A673 (cell line): ENCODE data around the gene ALG5. TPM values are rescaled to one million over a fixed set of nuclear protein-coding genes. Genes with fewer than 3 reads are reported as not detected.

Experiments
- BruUV-seq: library from RNA; stranded (reverse); fragments of 400-500 nt; replicated peaks from 2 replicates; lab custom pipeline; 2021; lab: Mats Ljungman, UMichigan
- CTCF ChIA-PET: fragments of 300-600 bp; sonication (Branson Sonifier 250); formaldehyde crosslinking; loops from one replicate; lab custom pipeline; 2022; ENCODE audit warnings: antibody characterized with exemption; lab: Charles Lee
- POLR2A ChIA-PET: fragments of 300-600 bp; sonication (Branson Sonifier 250); formaldehyde crosslinking; loops from one replicate; lab custom pipeline; 2022; ENCODE audit warnings: antibody characterized with exemption; ENCODE audit not compliant: low non-redundant PET; lab: Charles Lee
- DNase-seq: peaks from one replicate; pipeline ENCODE4 v3.0.0-alpha.2; 2015; ENCODE audit warnings: low spot score
- H3K27ac ChIP-seq: fragments of 200-600 bp; sonication (generic); 2 replicates; pipeline ENCODE4 v1.5.1; 2016; ENCODE audit warnings: mixed run types, low read depth, mild to moderate bottlenecking, mixed read lengths, antibody characterized with exemption, low read length; ENCODE audit not compliant: poor library complexity, severe bottlenecking
- H3K27me3 ChIP-seq: fragments of 200-600 bp; sonication (generic); replicated peaks from 2 replicates; pipeline ENCODE4 v1.6.1; 2017; ENCODE audit warnings: mixed run types, low read depth, mild to moderate bottlenecking, mixed read lengths, antibody characterized with exemption, low read length; ENCODE audit not compliant: insufficient read depth, poor library complexity
- H3K36me3 ChIP-seq: fragments of 200-600 bp; sonication (generic); 2 replicates; pipeline ENCODE4 v1.6.1; 2016; ENCODE audit warnings: mixed run types, mild to moderate bottlenecking, mixed read lengths, antibody characterized with exemption, low read length; ENCODE audit not compliant: insufficient read depth, poor library complexity, severe bottlenecking
- H3K4me1 ChIP-seq: fragments of 200-600 bp; sonication (generic); 2 replicates; pipeline ENCODE4 v1.6.1; 2017; ENCODE audit warnings: mixed run types, mild to moderate bottlenecking, mixed read lengths, antibody characterized with exemption, low read length; ENCODE audit not compliant: insufficient read depth, poor library complexity, severe bottlenecking
- H3K4me3 ChIP-seq: fragments of 200-600 bp; sonication (generic); 2 replicates; pipeline ENCODE4 v1.5.1; 2016; ENCODE audit warnings: low read depth, mixed run types, mild to moderate bottlenecking, mixed read lengths, low read length; ENCODE audit not compliant: poor library complexity, severe bottlenecking
- H3K9me3 ChIP-seq: fragments of 200-600 bp; sonication (generic); 2 replicates; pipeline ENCODE4 v1.6.1; 2016; ENCODE audit warnings: mixed run types, low read depth, mild to moderate bottlenecking, mixed read lengths, antibody characterized with exemption, low read length; ENCODE audit not compliant: poor library complexity, severe bottlenecking
- EZH2 ChIP-seq: fragments of 200-600 bp; sonication (generic); IDR thresholded peaks from 2 replicates; pipeline ENCODE4 v1.6.1; 2017; ENCODE audit warnings: borderline replicate concordance, low read depth, mild to moderate bottlenecking, mixed read lengths, antibody characterized with exemption, low read length; ENCODE audit not compliant: poor library complexity, severe bottlenecking
- intact Hi-C: fragments of 100-400 bp; cut with micrococcal nuclease; formaldehyde crosslinking; loops from one replicate; pipeline ENCODE4 v1.10.0; 2022; ENCODE audit not compliant: unreplicated experiment
- total RNA-seq: library from RNA; stranded (reverse); gene quantifications from 2 replicates; pipeline ENCODE4 v1.2.3, GENCODE V29; 2021
- TF ChIP-seq, protein P1 (sequence below): fragments of 300-800, 200-600 bp; sonication (generic); conservative IDR thresholded peaks from 2 replicates; pipeline ENCODE4 v1.5.1; 2017; ENCODE audit warnings: low read depth, mild to moderate bottlenecking, antibody characterized with exemption, low read length, moderate library complexity, mixed read lengths

Gene ALG5
- total RNA-seq, 1 experiment from 2014 or later, result 52.0 TPM

DNA sequence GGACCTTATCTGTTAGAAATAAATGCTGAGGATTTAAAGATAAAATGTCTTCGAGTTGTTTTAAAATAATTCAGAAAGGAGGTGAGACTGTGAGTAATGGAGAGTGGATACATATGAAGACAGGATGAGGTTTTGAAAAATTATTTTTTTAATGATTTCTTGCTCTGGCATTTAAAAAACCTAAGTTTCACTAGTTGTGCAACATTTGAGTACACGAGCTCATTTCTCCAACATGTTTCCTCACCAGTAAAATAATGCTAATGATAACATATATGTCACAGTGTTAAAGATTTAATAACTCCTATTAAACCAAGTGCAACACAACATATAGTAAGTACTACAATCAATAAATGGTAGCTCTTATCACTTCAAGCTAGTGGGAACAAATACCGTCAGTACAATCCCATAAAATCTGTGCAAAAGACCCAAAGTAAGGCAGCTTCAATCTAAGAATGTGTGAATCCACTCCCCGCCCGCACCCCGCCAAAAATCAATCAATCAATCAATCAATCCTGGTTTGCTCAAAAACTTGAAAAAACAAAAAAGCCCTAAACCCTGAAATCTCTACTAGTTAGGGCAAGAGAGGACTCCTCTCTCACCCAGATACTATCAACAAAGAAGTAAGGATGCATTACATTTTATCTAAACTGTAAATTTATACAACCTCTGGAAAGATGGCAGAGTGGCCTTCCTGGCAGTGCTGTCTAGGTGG, 1.3 kb downstream of the ALG5 start:
- no peak for TF ChIP-seq EZH2
- TF ChIP-seq, protein P1, sequence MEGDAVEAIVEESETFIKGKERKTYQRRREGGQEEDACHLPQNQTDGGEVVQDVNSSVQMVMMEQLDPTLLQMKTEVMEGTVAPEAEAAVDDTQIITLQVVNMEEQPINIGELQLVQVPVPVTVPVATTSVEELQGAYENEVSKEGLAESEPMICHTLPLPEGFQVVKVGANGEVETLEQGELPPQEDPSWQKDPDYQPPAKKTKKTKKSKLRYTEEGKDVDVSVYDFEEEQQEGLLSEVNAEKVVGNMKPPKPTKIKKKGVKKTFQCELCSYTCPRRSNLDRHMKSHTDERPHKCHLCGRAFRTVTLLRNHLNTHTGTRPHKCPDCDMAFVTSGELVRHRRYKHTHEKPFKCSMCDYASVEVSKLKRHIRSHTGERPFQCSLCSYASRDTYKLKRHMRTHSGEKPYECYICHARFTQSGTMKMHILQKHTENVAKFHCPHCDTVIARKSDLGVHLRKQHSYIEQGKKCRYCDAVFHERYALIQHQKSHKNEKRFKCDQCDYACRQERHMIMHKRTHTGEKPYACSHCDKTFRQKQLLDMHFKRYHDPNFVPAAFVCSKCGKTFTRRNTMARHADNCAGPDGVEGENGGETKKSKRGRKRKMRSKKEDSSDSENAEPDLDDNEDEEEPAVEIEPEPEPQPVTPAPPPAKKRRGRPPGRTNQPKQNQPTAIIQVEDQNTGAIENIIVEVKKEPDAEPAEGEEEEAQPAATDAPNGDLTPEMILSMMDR, result no peak
- POLR2A ChIA-PET, result no interaction called here
- Histone ChIP-seq H3K27me3 (no peaks in the 10 kb centered on the region), H3K27ac (peak overlapping the region; percentile 99), H3K4me1 (peaks cover 18% of the 10 kb centered on the region), H3K36me3 (peaks cover 31% of the 10 kb centered on the region), H3K9me3 (no peaks in the 10 kb centered on the region), H3K4me3 (peak overlapping the region; percentile 69)
- intact Hi-C loops, result loop anchor here (10.0 kb wide), 1 partner anchor 323 kb away; the partner anchor contains the start of gene SERTM1
- CTCF ChIA-PET, result interaction anchor here (0.7 kb wide), 1 partner anchor 69 kb away, joined by 3 read pairs; no protein-coding TSS in a partner anchor
- BruUV-seq, result TSS peak; percentile 27
- no peak for DNase-seq

DNA sequence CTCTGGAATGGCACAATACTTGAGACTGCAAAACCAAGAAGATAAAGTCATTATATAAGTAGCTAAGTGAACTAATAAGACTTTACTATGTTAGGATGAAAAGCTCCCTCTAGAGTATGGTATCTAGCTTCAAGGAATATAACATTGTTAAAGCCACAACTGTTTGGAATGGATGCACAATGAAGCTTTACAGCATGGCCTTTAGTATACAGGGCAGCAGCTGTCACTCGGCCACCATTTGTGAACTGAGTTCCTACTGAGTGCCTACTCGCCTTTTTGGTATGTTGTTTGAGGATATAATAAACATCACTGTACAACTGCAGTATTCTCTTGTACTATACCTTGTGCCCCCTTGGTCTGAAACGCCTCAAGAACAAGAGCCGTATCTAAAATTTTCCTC, 6.8 kb downstream of the ALG5 start:
- Histone ChIP-seq H3K9me3 (no peaks in the 10 kb centered on the region), H3K4me1 (peaks cover 5% of the 10 kb centered on the region), H3K36me3 (peaks cover 81% of the 10 kb centered on the region), H3K27ac (no peak overlapping the region), H3K27me3 (no peaks in the 10 kb centered on the region), H3K4me3 (no peak overlapping the region)
- BruUV-seq, result no TSS peak
- ChIA-PET POLR2A (no interaction called here), CTCF (no interaction called here)
- DNase-seq, result no peak
- intact Hi-C loops, result loop anchor here (10.0 kb wide), 1 partner anchor 318 kb away; the partner anchor contains the start of gene SERTM1
- TF ChIP-seq, protein P1, result no peak
- TF ChIP-seq EZH2, result no peak

DNA sequence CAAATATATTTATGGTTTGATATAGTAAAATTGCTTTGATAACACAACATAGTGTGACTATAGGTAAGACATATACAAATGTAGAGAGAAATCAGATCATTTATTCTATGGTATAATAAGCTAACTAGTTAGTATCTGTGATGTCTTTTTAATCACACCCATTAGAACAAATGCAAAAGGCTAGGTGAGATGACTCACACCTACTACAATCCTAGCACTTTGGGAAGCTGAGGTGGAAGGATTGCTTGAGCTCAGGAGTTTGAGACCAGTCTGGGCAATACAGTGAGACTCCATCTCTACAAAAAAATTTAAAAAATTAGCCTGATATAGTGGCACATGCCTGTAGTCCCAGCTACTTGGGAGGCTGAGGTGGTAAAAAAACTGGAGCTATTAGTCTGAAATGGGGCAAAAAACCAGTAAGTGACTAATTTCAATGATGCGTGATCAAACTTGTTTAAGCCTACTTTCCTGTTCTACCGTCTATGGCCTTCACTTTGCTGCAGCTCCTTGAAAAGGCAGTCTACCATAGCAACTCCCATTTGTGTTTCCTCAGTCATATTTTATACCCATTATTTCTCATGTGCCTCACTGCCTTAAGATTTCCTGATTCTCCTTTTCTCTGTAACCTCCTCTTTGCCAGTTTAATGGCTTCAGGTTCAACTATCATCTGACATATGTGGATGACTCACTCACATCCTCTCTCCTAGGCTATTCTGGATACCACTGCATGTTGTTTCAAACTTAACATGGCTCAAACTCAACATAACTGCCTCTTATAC, 12.5 kb downstream of the ALG5 start:
- no peaks in the 10 kb centered on the region for H3K27me3 ChIP-seq
- H3K27ac ChIP-seq, result no peak overlapping the region
- ChIA-PET POLR2A (interaction anchor here (0.6 kb wide), 2 partner anchors 14 to 628 kb away, joined by 3 read pairs; no protein-coding TSS in a partner anchor), CTCF (no interaction called here)
- H3K9me3 ChIP-seq, result no peaks in the 10 kb centered on the region
- intact Hi-C loops, result loop anchor here (10.0 kb wide), 3 partner anchors 532 to 642 kb away; partner anchors contain the start of gene SPART
- peaks cover 95% of the 10 kb centered on the region for H3K36me3 ChIP-seq
- BruUV-seq, result no TSS peak
- H3K4me3 ChIP-seq, result no peak overlapping the region
- TF ChIP-seq EZH2, result no peak
- TF ChIP-seq, protein P1, result no peak
- no peak for DNase-seq
- H3K4me1 ChIP-seq, result peaks cover 7% of the 10 kb centered on the region
